Neural cell (in vitro differentiated cells): ENCODE data around the gene PTDSS2.

ENCODE experiments used
- CTCF ChIP-seq: fragments of 450-650 bp; IDR thresholded peaks from 2 replicates; pipeline ENCODE4 v1.5.1; 2014; ENCODE audit warnings: antibody characterized with exemption, mild to moderate bottlenecking, moderate library complexity; ENCODE audit not compliant: poor library complexity, severe bottlenecking
- EP300 ChIP-seq: fragments of 450-650 bp; conservative IDR thresholded peaks from 2 replicates; pipeline ENCODE4 v1.6.1; 2014; ENCODE audit warnings: antibody characterized with exemption, mild to moderate bottlenecking, moderate library complexity; ENCODE audit not compliant: poor library complexity, severe bottlenecking
- EZH2 ChIP-seq: fragments of 200-600, 300-800 bp; shearing (Covaris generic), sonication (generic); IDR thresholded peaks from 2 replicates; pipeline ENCODE4 v1.6.1; 2014; ENCODE audit warnings: antibody characterized with exemption, low read length, borderline replicate concordance, mild to moderate bottlenecking; ENCODE audit not compliant: insufficient read depth, poor library complexity, severe bottlenecking
- MXI1 ChIP-seq: fragments of 450-650 bp; conservative IDR thresholded peaks from 2 replicates; pipeline ENCODE4 v1.6.1; 2014; ENCODE audit warnings: antibody characterized with exemption, mild to moderate bottlenecking; ENCODE audit not compliant: poor library complexity, severe bottlenecking
- POLR2AphosphoS5 ChIP-seq: IDR thresholded peaks from 2 replicates; pipeline ENCODE4 v1.6.1; 2012
- RAD21 ChIP-seq: fragments of 450-650 bp; conservative IDR thresholded peaks from 2 replicates; pipeline ENCODE4 v1.6.1; 2014; ENCODE audit warnings: antibody characterized with exemption, mild to moderate bottlenecking, moderate library complexity
- REST ChIP-seq: IDR thresholded peaks from 2 replicates; pipeline ENCODE4 v1.6.1; 2012; ENCODE audit warnings: borderline replicate concordance
- SMC3 ChIP-seq: fragments of 450-650 bp; conservative IDR thresholded peaks from 2 replicates; pipeline ENCODE4 v1.6.1; 2014; ENCODE audit warnings: antibody characterized with exemption, mild to moderate bottlenecking, moderate library complexity; ENCODE audit not compliant: poor library complexity
- TAF1 ChIP-seq: IDR thresholded peaks from 2 replicates; pipeline ENCODE4 v1.6.1; 2012; ENCODE audit warnings: low read depth

DNA sequence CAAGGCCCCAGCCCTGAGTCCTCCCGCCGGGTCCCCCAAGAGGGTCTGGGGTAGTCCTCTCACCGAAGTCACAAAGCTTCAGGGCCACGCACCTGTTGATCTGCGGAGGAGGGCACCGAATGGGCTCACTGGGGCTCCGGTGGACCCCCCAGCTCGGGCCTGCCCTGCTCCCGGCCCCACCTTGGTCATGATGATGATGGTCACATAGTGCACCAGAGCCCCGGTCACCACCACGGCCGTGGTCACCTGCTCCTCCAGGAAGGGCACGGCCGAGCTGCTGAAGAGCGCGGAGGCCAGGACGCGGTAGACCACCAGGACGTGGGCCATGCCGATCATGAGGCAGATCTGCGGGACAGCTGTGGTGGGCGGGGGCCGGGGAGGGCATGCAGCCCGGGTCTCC lies 21.8 kb upstream of the PTDSS2 start:
- TF ChIP-seq CTCF (no peak), POLR2AphosphoS5 (no peak), EP300 (no peak), EZH2 (no peak), SMC3 (no peak), REST (no peak), RAD21 (no peak), MXI1 (no peak), TAF1 (no peak)
